GM18505 (cell line): ENCODE data around the gene ZNF487.

ENCODE experiments used
- ATAC-seq: cut with Tn5 transposase; IDR thresholded peaks from one replicate; pipeline ENCODE4 v1.9.1; 2021; ENCODE audit not compliant: unreplicated experiment
- POLR2A ChIP-seq: IDR thresholded peaks from 4 replicates; pipeline ENCODE4 v1.6.1; 2011; ENCODE audit warnings: borderline replicate concordance; ENCODE audit not compliant: insufficient read depth, insufficient read length; ENCODE audit errors: extremely low read depth

Gene ZNF487

GRCh38 chr10:43471146-43471545, 34.2 kb downstream of the ZNF487 start:
- no peak for TF ChIP-seq POLR2A
- no peak for ATAC-seq

- no peak for ATAC-seq
- TF ChIP-seq POLR2A = no peak
These were observed 35.2 kb downstream of the ZNF487 start for GRCh38 chr10:43471935-43472720.

GRCh38 chr10:43479275-43479674, 42.4 kb downstream of the ZNF487 start:
- TF ChIP-seq POLR2A = no peak

GRCh38 chr10:43482319-43483078, 45.6 kb downstream of the ZNF487 start:
- TF ChIP-seq POLR2A = no peak
- no peak for ATAC-seq

More at GRCh38 chr10:43479275-43479674, 42.4 kb downstream of the ZNF487 start:
- ATAC-seq = no peak

GRCh38 chr10:43491855-43492254, 54.9 kb downstream of the ZNF487 start:
- ATAC-seq = no peak
- no peak for TF ChIP-seq POLR2A

- ATAC-seq = no peak
- no peak for TF ChIP-seq POLR2A
These were observed 66.0 kb downstream of the ZNF487 start for GRCh38 chr10:43502931-43503330.

GRCh38 chr10:43524434-43525247, 87.7 kb downstream of the ZNF487 start:
- no peak for TF ChIP-seq POLR2A
- no peak for ATAC-seq
